SU-DHL-6 (cell line): ENCODE measurements around the gene POMT2.

Source experiments
- H2AFZ ChIP-seq: fragments of 200-600 bp; sonication (generic); 2 replicates; pipeline ENCODE4 v1.6.1; 2014; ENCODE audit warnings: low read depth, mild to moderate bottlenecking, moderate library complexity, mixed read lengths, antibody characterized with exemption, low read length; ENCODE audit not compliant: severe bottlenecking
- H3F3A ChIP-seq: fragments of 200-600 bp; shearing (Covaris generic); 2 replicates; pipeline ENCODE4 v1.6.0; 2016; ENCODE audit warnings: antibody characterized with exemption, mild to moderate bottlenecking; ENCODE audit not compliant: insufficient read depth
- H3K27ac ChIP-seq: fragments of 200-600 bp; sonication (generic); 2 replicates; pipeline ENCODE4 v1.5.1; 2016; ENCODE audit warnings: low read depth, mild to moderate bottlenecking, low read length, moderate library complexity, mixed read lengths
- H3K27me3 ChIP-seq: fragments of 200-600 bp; sonication (generic), shearing (Covaris generic); 2 replicates; pipeline ENCODE4 v1.6.0; 2014; ENCODE audit warnings: mild to moderate bottlenecking, low read length
- H3K36me3 ChIP-seq: fragments of 200-600 bp; sonication (generic); 2 replicates; pipeline ENCODE4 v1.6.1; 2014; ENCODE audit warnings: mild to moderate bottlenecking, low read length, mixed read lengths
- H3K4me2 ChIP-seq: fragments of 300-600, 200-600 bp; shearing (Covaris generic), sonication (generic); 2 replicates; pipeline ENCODE4 v1.6.0; 2014; ENCODE audit warnings: low read length, low read depth, mild to moderate bottlenecking; ENCODE audit not compliant: poor library complexity, severe bottlenecking
- H3K4me3 ChIP-seq: fragments of 200-600 bp; sonication (generic); 2 replicates; pipeline ENCODE4 v1.5.1; 2014; ENCODE audit warnings: antibody characterized with exemption, low read length, mild to moderate bottlenecking, mixed read lengths; ENCODE audit not compliant: insufficient read depth, poor library complexity, severe bottlenecking
- H3K79me2 ChIP-seq: fragments of 200-600 bp; sonication (generic); 2 replicates; pipeline ENCODE4 v1.6.1; 2014; ENCODE audit warnings: mild to moderate bottlenecking, low read length, moderate library complexity; ENCODE audit not compliant: insufficient read depth
- H3K9ac ChIP-seq: fragments of 200-600 bp; sonication (generic); 2 replicates; pipeline ENCODE4 v1.7.0; 2014; ENCODE audit warnings: mild to moderate bottlenecking, low read length
- H3K9me2 ChIP-seq: fragments of 200-600 bp; sonication (generic); replicated peaks from 2 replicates; pipeline ENCODE4 v1.6.1; 2014; ENCODE audit warnings: low read length; ENCODE audit not compliant: insufficient read depth
- H3K9me3 ChIP-seq: fragments of 200-600 bp; sonication (generic); 2 replicates; pipeline ENCODE4 v1.6.1; 2014; ENCODE audit warnings: low read length, mixed read lengths; ENCODE audit not compliant: insufficient read depth
- H4K20me1 ChIP-seq: fragments of 200-600 bp; sonication (generic); 2 replicates; pipeline ENCODE4 v1.6.1; 2014; ENCODE audit warnings: low read depth, mild to moderate bottlenecking, antibody characterized with exemption, low read length, moderate library complexity, mixed read lengths
- EZH2phosphoT487 ChIP-seq: fragments of 200-600 bp; sonication (generic), shearing (Covaris generic); conservative IDR thresholded peaks from 2 replicates; pipeline ENCODE4 v1.6.1; 2018; ENCODE audit warnings: mild to moderate bottlenecking, antibody characterized with exemption, low read length, moderate library complexity, mixed read lengths
- TF ChIP-seq, protein P1 (sequence below): fragments of 200-600 bp; sonication (generic); IDR thresholded peaks from one replicate; pipeline ENCODE4 v1.5.1; 2017; ENCODE audit warnings: antibody characterized with exemption, mild to moderate bottlenecking, low read length, moderate library complexity; ENCODE audit not compliant: insufficient read depth, poor library complexity, severe bottlenecking

Gene POMT2

GRCh38 chr14:77306851-77307496 is 13.7 kb downstream of the POMT2 start:
- H3K27ac ChIP-seq: no peak overlapping the region
- no peaks in the 10 kb centered on the region for H4K20me1 ChIP-seq
- H3K9ac ChIP-seq: no peak overlapping the region
- no peak for TF ChIP-seq EZH2phosphoT487
- TF ChIP-seq, protein P1, sequence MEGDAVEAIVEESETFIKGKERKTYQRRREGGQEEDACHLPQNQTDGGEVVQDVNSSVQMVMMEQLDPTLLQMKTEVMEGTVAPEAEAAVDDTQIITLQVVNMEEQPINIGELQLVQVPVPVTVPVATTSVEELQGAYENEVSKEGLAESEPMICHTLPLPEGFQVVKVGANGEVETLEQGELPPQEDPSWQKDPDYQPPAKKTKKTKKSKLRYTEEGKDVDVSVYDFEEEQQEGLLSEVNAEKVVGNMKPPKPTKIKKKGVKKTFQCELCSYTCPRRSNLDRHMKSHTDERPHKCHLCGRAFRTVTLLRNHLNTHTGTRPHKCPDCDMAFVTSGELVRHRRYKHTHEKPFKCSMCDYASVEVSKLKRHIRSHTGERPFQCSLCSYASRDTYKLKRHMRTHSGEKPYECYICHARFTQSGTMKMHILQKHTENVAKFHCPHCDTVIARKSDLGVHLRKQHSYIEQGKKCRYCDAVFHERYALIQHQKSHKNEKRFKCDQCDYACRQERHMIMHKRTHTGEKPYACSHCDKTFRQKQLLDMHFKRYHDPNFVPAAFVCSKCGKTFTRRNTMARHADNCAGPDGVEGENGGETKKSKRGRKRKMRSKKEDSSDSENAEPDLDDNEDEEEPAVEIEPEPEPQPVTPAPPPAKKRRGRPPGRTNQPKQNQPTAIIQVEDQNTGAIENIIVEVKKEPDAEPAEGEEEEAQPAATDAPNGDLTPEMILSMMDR: no peak
- H3K4me2 ChIP-seq: no peak overlapping the region
- H3K27me3 ChIP-seq: no peaks in the 10 kb centered on the region
- H3K9me3 ChIP-seq: no peaks in the 10 kb centered on the region
- H3K36me3 ChIP-seq: no peaks in the 10 kb centered on the region
- no peaks in the 10 kb centered on the region for H3K9me2 ChIP-seq
- no peaks in the 10 kb centered on the region for H3K79me2 ChIP-seq
- no peak overlapping the region for H2AFZ ChIP-seq
- H3F3A ChIP-seq: no peaks in the 10 kb centered on the region
- H3K4me3 ChIP-seq: no peak overlapping the region

- Histone ChIP-seq H3K9me2 (no peaks in the 10 kb centered on the region), H3K27me3 (no peaks in the 10 kb centered on the region), H3K9ac (no peak overlapping the region), H3K79me2 (no peaks in the 10 kb centered on the region), H3K9me3 (no peaks in the 10 kb centered on the region), H3K4me2 (no peak overlapping the region), H3K4me3 (no peak overlapping the region), H3F3A (no peaks in the 10 kb centered on the region), H3K27ac (no peak overlapping the region), H4K20me1 (no peaks in the 10 kb centered on the region), H2AFZ (no peak overlapping the region), H3K36me3 (no peaks in the 10 kb centered on the region)
- no peak for TF ChIP-seq EZH2phosphoT487
- TF ChIP-seq, protein P1: no peak
Observed at GRCh38 chr14:77306416-77306815, 14.3 kb downstream of the POMT2 start.

DNA sequence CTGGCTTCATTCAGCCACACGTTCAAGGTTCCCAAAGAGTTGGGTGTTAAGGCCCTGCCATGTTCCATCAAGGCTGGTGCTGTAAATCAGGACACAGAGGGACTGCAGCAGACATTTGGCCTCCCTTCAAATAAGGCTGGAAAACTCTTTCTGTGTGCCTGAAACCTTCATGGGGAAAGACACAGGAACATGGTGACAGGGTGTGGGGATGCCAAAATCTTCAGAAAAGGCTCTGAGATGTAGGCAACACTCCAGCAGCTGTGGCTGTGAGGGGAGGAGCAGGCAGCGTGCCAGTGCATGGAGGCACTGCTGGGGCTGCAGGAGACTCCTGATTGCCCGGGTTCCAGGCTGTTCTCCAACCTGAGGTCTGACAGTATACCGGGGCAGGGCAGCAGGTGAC is 15.0 kb downstream of the POMT2 start:
- H3K9me3 ChIP-seq: no peaks in the 10 kb centered on the region
- TF ChIP-seq, protein P1: no peak
- no peak for TF ChIP-seq EZH2phosphoT487
- H3K36me3 ChIP-seq: no peaks in the 10 kb centered on the region
- H3K9me2 ChIP-seq: no peaks in the 10 kb centered on the region
- no peaks in the 10 kb centered on the region for H3K27me3 ChIP-seq
- H2AFZ ChIP-seq: no peak overlapping the region
- H3F3A ChIP-seq: no peaks in the 10 kb centered on the region
- H3K27ac ChIP-seq: no peak overlapping the region
- no peak overlapping the region for H3K4me3 ChIP-seq
- no peaks in the 10 kb centered on the region for H3K79me2 ChIP-seq
- H3K9ac ChIP-seq: no peak overlapping the region
- no peak overlapping the region for H3K4me2 ChIP-seq
- H4K20me1 ChIP-seq: no peaks in the 10 kb centered on the region
